OCI-LY7 (cell line): ENCODE measurements around the gene GNAQ. TPM values are rescaled to one million over a fixed set of nuclear protein-coding genes. Genes with fewer than 3 reads are reported as not detected.

ENCODE experiments used
- BruUV-seq: library from RNA; stranded (reverse); fragments of 400-500 nt; replicated peaks from 2 replicates; lab custom pipeline; 2021; lab: Mats Ljungman, UMichigan
- CTCF ChIA-PET: fragments of 300-600 bp; sonication (Branson Sonifier 250); formaldehyde crosslinking; loops from one replicate; lab custom pipeline; 2022; ENCODE audit warnings: antibody characterized with exemption; ENCODE audit not compliant: unreplicated experiment; lab: Charles Lee
- POLR2A ChIA-PET: fragments of 300-600 bp; sonication (Branson Sonifier 250); formaldehyde crosslinking; loops from one replicate; lab custom pipeline; 2022; ENCODE audit warnings: antibody characterized with exemption; lab: Charles Lee
- DNase-seq: peaks from one replicate; pipeline ENCODE4 v3.0.0-alpha.2; 2015; ENCODE audit warnings: low spot score
- H2AFZ ChIP-seq: fragments of 200-600 bp; sonication (generic), shearing (Covaris generic); 2 replicates; pipeline ENCODE4 v1.6.1; 2014; ENCODE audit warnings: mild to moderate bottlenecking, antibody characterized with exemption, low read length, moderate library complexity
- H3K27ac ChIP-seq: fragments of 200-600 bp; sonication (generic); 2 replicates; pipeline ENCODE4 v1.5.1; 2014; ENCODE audit warnings: mixed run types, low read depth, mild to moderate bottlenecking, moderate library complexity, low read length, inconsistent platforms; ENCODE audit not compliant: poor library complexity, severe bottlenecking
- H3K36me3 ChIP-seq: fragments of 200-600 bp; sonication (generic); 2 replicates; pipeline ENCODE4 v1.6.1; 2014; ENCODE audit warnings: mild to moderate bottlenecking, antibody characterized with exemption, low read length, moderate library complexity, mixed read lengths; ENCODE audit not compliant: insufficient read depth
- H3K4me1 ChIP-seq: fragments of 200-600 bp; sonication (generic); 2 replicates; pipeline ENCODE4 v1.5.1; 2014; ENCODE audit warnings: mild to moderate bottlenecking, low read length; ENCODE audit not compliant: insufficient read depth, poor library complexity, severe bottlenecking
- H3K4me2 ChIP-seq: fragments of 200-600 bp; sonication (generic); 2 replicates; pipeline ENCODE4 v1.6.1; 2014; ENCODE audit warnings: mild to moderate bottlenecking, low read length
- H3K4me3 ChIP-seq: fragments of 200-600 bp; sonication (generic); 2 replicates; pipeline ENCODE4 v1.5.1; 2014; ENCODE audit warnings: mild to moderate bottlenecking, low read depth, low read length; ENCODE audit not compliant: poor library complexity, severe bottlenecking
- H3K79me2 ChIP-seq: fragments of 200-600 bp; sonication (generic); 2 replicates; pipeline ENCODE4 v1.6.1; 2016; ENCODE audit warnings: low read depth, mild to moderate bottlenecking, low read length, moderate library complexity, mixed read lengths; ENCODE audit not compliant: insufficient read depth
- H3K9me2 ChIP-seq: fragments of 200-600 bp; sonication (generic); 2 replicates; pipeline ENCODE4 v1.6.1; 2016; ENCODE audit warnings: mild to moderate bottlenecking, low read length, mixed read lengths; ENCODE audit not compliant: insufficient read depth
- H3K9me3 ChIP-seq: fragments of 200-600 bp; sonication (generic); 2 replicates; pipeline ENCODE4 v1.6.1; 2014; ENCODE audit warnings: mild to moderate bottlenecking, mixed run types, low read length, mixed read lengths
- H4K20me1 ChIP-seq: fragments of 200-600 bp; sonication (generic); 2 replicates; pipeline ENCODE4 v1.6.1; 2014; ENCODE audit warnings: mild to moderate bottlenecking, antibody characterized with exemption, low read length, moderate library complexity, mixed read lengths; ENCODE audit not compliant: insufficient read depth
- EZH2phosphoT487 ChIP-seq: fragments of 200-600 bp; sonication (generic); IDR thresholded peaks from 2 replicates; pipeline ENCODE4 v1.6.1; 2018; ENCODE audit warnings: low read depth, borderline replicate concordance, mild to moderate bottlenecking, mixed run types, antibody characterized with exemption, low read length, moderate library complexity, mixed read lengths
- intact Hi-C: fragments of 100-400 bp; cut with micrococcal nuclease; formaldehyde crosslinking; loops from one replicate; pipeline ENCODE4 v1.10.0; 2022; ENCODE audit not compliant: unreplicated experiment
- total RNA-seq, 2 experiments: library from RNA; depleted of rRNA in 1 of 2; stranded (reverse); fragments of >200 nt in 1 of 2; shearing (Covaris generic) in 1 of 2; gene quantifications; 2 replicates each; pipeline ENCODE4 v1.2.3, GENCODE V29; 2014 to 2022
- TF ChIP-seq, protein P1 (sequence below): fragments of 200-600 bp; sonication (generic); conservative IDR thresholded peaks from 2 replicates; pipeline ENCODE4 v1.5.1; 2014; ENCODE audit warnings: mild to moderate bottlenecking, antibody characterized with exemption, low read length, moderate library complexity, mixed read lengths

GNAQ gene
- total RNA-seq, 2 experiments from 2014 or later, result not detected

GRCh38 chr9:78032730-78033457, 1.3 kb upstream of the GNAQ start:
- Histone ChIP-seq H3K9me3 (no peaks in the 10 kb centered on the region), H3K79me2 (no peaks in the 10 kb centered on the region), H3K4me3 (no peak overlapping the region), H2AFZ (no peak overlapping the region), H4K20me1 (no peaks in the 10 kb centered on the region), H3K4me2 (no peak overlapping the region), H3K36me3 (no peaks in the 10 kb centered on the region), H3K4me1 (no peaks in the 10 kb centered on the region), H3K9me2 (no peaks in the 10 kb centered on the region), H3K27ac (no peak overlapping the region)
- ChIA-PET CTCF (no interaction called here), POLR2A (interaction anchor here (0.7 kb wide), 1 partner anchor 191 kb away, joined by 3 read pairs; no protein-coding TSS in a partner anchor)
- intact Hi-C loops, result no loop called here
- BruUV-seq, result no TSS peak
- DNase-seq, result no peak
- TF ChIP-seq EZH2phosphoT487, result no peak
- TF ChIP-seq, protein P1, sequence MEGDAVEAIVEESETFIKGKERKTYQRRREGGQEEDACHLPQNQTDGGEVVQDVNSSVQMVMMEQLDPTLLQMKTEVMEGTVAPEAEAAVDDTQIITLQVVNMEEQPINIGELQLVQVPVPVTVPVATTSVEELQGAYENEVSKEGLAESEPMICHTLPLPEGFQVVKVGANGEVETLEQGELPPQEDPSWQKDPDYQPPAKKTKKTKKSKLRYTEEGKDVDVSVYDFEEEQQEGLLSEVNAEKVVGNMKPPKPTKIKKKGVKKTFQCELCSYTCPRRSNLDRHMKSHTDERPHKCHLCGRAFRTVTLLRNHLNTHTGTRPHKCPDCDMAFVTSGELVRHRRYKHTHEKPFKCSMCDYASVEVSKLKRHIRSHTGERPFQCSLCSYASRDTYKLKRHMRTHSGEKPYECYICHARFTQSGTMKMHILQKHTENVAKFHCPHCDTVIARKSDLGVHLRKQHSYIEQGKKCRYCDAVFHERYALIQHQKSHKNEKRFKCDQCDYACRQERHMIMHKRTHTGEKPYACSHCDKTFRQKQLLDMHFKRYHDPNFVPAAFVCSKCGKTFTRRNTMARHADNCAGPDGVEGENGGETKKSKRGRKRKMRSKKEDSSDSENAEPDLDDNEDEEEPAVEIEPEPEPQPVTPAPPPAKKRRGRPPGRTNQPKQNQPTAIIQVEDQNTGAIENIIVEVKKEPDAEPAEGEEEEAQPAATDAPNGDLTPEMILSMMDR, result no peak

GRCh38 chr9:78031893-78032729, 500 bp upstream of the GNAQ start:
- Histone ChIP-seq H2AFZ (no peak overlapping the region), H3K4me2 (no peak overlapping the region), H4K20me1 (no peaks in the 10 kb centered on the region), H3K4me3 (no peak overlapping the region), H3K4me1 (no peaks in the 10 kb centered on the region), H3K9me2 (no peaks in the 10 kb centered on the region), H3K27ac (no peak overlapping the region), H3K9me3 (no peaks in the 10 kb centered on the region), H3K36me3 (no peaks in the 10 kb centered on the region), H3K79me2 (no peaks in the 10 kb centered on the region)
- DNase-seq, result no peak
- intact Hi-C loops, result no loop called here
- no TSS peak for BruUV-seq
- ChIA-PET CTCF (no interaction called here), POLR2A (no interaction called here)
- TF ChIP-seq, protein P1, result no peak
- no peak for TF ChIP-seq EZH2phosphoT487
